ENCODE measurements around the gene SUCNR1. TPM values are rescaled to one million over a fixed set of nuclear protein-coding genes. Genes with fewer than 3 reads are reported as not detected.
A peak's percentile ranks its signal among the peaks of the same experiment; 100 is the strongest.
"Not testable (repeated sequence)": the region's sequence is repeated elsewhere in the genome, so short reads cannot be mapped to it uniquely, and the experiment has no call there.

Gene SUCNR1
- total RNA-seq (2014; rRNA removed; shearing (Covaris generic); ENCODE audit: low replicate concordance) = 0.47 TPM in 1 of 2 replicates, not detected in the other

GRCh38 chr3:151873398-151873797, at the start of gene SUCNR1:
SUCNR1 (plus strand) TSS chr3:151873643; CDS start chr3:151879893, 6,250 bp downstream.
- in situ Hi-C loops (cut with HindIII; ENCODE audit: low pct_unique_long_range_greater_than_20kb, low sequenced_read_pairs) = no loop called here
- DNase-seq (ENCODE audit: low read depth) = no peak

GRCh38 chr3:151827816-151828215, 45.6 kb upstream of the SUCNR1 start:
- in situ Hi-C loops (cut with HindIII; ENCODE audit: low pct_unique_long_range_greater_than_20kb, low sequenced_read_pairs) = no loop called here

GRCh38 chr3:151835751-151836525, 37.5 kb upstream of the SUCNR1 start:
- in situ Hi-C loops (cut with HindIII; ENCODE audit: low pct_unique_long_range_greater_than_20kb, low sequenced_read_pairs) = no loop called here
- DNase-seq (ENCODE audit: low read depth) = no peak

More at GRCh38 chr3:151827816-151828215, 45.6 kb upstream of the SUCNR1 start:
- no peak for DNase-seq (ENCODE audit: low read depth)

GRCh38 chr3:151837057-151837456, 36.4 kb upstream of the SUCNR1 start:
- in situ Hi-C loops (cut with HindIII; ENCODE audit: low pct_unique_long_range_greater_than_20kb, low sequenced_read_pairs) = no loop called here
- peak; percentile 65 for DNase-seq (ENCODE audit: low read depth)

- in situ Hi-C loops (cut with HindIII; ENCODE audit: low pct_unique_long_range_greater_than_20kb, low sequenced_read_pairs) = no loop called here
- DNase-seq (ENCODE audit: low read depth) = peak; percentile 50
These were observed 34.7 kb upstream of the SUCNR1 start for GRCh38 chr3:151838574-151839312.

GRCh38 chr3:151839313-151839631, 34.2 kb upstream of the SUCNR1 start:
- in situ Hi-C loops (cut with HindIII; ENCODE audit: low pct_unique_long_range_greater_than_20kb, low sequenced_read_pairs) = no loop called here
- DNase-seq (ENCODE audit: low read depth) = no peak

GRCh38 chr3:151841801-151842200, 31.6 kb upstream of the SUCNR1 start:
- DNase-seq (ENCODE audit: low read depth) = no peak
- in situ Hi-C loops (cut with HindIII; ENCODE audit: low pct_unique_long_range_greater_than_20kb, low sequenced_read_pairs) = no loop called here

- DNase-seq (ENCODE audit: low read depth) = no peak
- in situ Hi-C loops (cut with HindIII; ENCODE audit: low pct_unique_long_range_greater_than_20kb, low sequenced_read_pairs) = no loop called here
These were observed 30.2 kb upstream of the SUCNR1 start for GRCh38 chr3:151843275-151843674.

GRCh38 chr3:151845306-151845905, 28.0 kb upstream of the SUCNR1 start:
- no peak for DNase-seq (ENCODE audit: low read depth)
- in situ Hi-C loops (cut with HindIII; ENCODE audit: low pct_unique_long_range_greater_than_20kb, low sequenced_read_pairs) = no loop called here

GRCh38 chr3:151850065-151850464, 23.4 kb upstream of the SUCNR1 start:
- DNase-seq (ENCODE audit: low read depth); in situ Hi-C loops (cut with HindIII; ENCODE audit: low pct_unique_long_range_greater_than_20kb, low sequenced_read_pairs): not testable (repeated sequence)

GRCh38 chr3:151852074-151852811, 21.2 kb upstream of the SUCNR1 start:
- in situ Hi-C loops (cut with HindIII; ENCODE audit: low pct_unique_long_range_greater_than_20kb, low sequenced_read_pairs) = no loop called here
- no peak for DNase-seq (ENCODE audit: low read depth)

- DNase-seq (ENCODE audit: low read depth) = no peak
- in situ Hi-C loops (cut with HindIII; ENCODE audit: low pct_unique_long_range_greater_than_20kb, low sequenced_read_pairs) = no loop called here
These were observed 17.3 kb upstream of the SUCNR1 start for GRCh38 chr3:151856118-151856517.

- in situ Hi-C loops (cut with HindIII; ENCODE audit: low pct_unique_long_range_greater_than_20kb, low sequenced_read_pairs) = no loop called here
- no peak for DNase-seq (ENCODE audit: low read depth)
These were observed 16.8 kb upstream of the SUCNR1 start for GRCh38 chr3:151856641-151857040.

GRCh38 chr3:151859233-151859673, 14.2 kb upstream of the SUCNR1 start:
- peak; percentile 12 for DNase-seq (ENCODE audit: low read depth)
- in situ Hi-C loops (cut with HindIII; ENCODE audit: low pct_unique_long_range_greater_than_20kb, low sequenced_read_pairs) = no loop called here

GRCh38 chr3:151859905-151860304, 13.5 kb upstream of the SUCNR1 start:
- DNase-seq (ENCODE audit: low read depth) = peak; percentile 48
- in situ Hi-C loops (cut with HindIII; ENCODE audit: low pct_unique_long_range_greater_than_20kb, low sequenced_read_pairs) = no loop called here

GRCh38 chr3:151863611-151864010, 9.8 kb upstream of the SUCNR1 start:
- DNase-seq (ENCODE audit: low read depth) = no peak
- in situ Hi-C loops (cut with HindIII; ENCODE audit: low pct_unique_long_range_greater_than_20kb, low sequenced_read_pairs) = no loop called here

GRCh38 chr3:151864423-151865101, 8.9 kb upstream of the SUCNR1 start:
- in situ Hi-C loops (cut with HindIII; ENCODE audit: low pct_unique_long_range_greater_than_20kb, low sequenced_read_pairs) = no loop called here
- peak; percentile 33 for DNase-seq (ENCODE audit: low read depth)
